ENCODE measurements around the gene MED12L.

DNA sequence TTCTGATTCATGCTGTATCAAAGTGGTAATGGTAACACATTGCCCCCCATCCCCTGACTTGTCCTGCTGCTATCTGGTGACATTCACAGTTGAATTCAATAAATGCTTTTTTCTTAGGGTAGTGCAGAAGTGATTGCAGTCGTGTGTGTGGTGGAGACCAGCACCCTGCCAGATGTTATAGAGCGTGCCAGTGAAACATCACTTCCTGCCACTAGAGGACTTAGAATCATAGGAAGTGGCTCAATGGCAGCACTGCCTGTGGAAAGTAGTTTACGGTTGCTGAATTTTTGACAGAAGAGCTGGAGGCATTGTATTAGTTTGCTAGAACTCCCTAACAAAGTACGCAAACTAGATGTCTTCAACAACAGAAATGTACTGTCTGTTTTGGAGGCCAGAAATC, 336.5 kb downstream of the MED12L start:
- TF ChIP-seq, protein P1, sequence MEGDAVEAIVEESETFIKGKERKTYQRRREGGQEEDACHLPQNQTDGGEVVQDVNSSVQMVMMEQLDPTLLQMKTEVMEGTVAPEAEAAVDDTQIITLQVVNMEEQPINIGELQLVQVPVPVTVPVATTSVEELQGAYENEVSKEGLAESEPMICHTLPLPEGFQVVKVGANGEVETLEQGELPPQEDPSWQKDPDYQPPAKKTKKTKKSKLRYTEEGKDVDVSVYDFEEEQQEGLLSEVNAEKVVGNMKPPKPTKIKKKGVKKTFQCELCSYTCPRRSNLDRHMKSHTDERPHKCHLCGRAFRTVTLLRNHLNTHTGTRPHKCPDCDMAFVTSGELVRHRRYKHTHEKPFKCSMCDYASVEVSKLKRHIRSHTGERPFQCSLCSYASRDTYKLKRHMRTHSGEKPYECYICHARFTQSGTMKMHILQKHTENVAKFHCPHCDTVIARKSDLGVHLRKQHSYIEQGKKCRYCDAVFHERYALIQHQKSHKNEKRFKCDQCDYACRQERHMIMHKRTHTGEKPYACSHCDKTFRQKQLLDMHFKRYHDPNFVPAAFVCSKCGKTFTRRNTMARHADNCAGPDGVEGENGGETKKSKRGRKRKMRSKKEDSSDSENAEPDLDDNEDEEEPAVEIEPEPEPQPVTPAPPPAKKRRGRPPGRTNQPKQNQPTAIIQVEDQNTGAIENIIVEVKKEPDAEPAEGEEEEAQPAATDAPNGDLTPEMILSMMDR (IDR thresholded peaks at IDR 0.05): no peak
- no peak for TF ChIP-seq POLR2AphosphoS5 (IDR thresholded peaks at IDR 0.05)

Measured in breast epithelium (tissue), 3 donors.